Endodermal cell (in vitro differentiated cells): ENCODE results near the gene BPIFB4. TPM values are rescaled to one million over a fixed set of nuclear protein-coding genes. Genes with fewer than 3 reads are reported as not detected.

Experiments
- DNase-seq: peaks from one replicate; pipeline ENCODE4 v3.0.0-alpha.2; 2017
- H3K27ac ChIP-seq: 2 replicates; pipeline ENCODE4 v1.5.1; 2013; ENCODE audit warnings: mild to moderate bottlenecking, low read depth, low read length, moderate library complexity
- H3K27me3 ChIP-seq: 2 replicates; pipeline ENCODE4 v1.6.1; 2013; ENCODE audit warnings: mild to moderate bottlenecking, low read length, moderate library complexity; ENCODE audit not compliant: insufficient read depth, control insufficient read depth, poor library complexity, severe bottlenecking
- H3K36me3 ChIP-seq: 2 replicates; pipeline ENCODE4 v1.7.0; 2013; ENCODE audit warnings: mild to moderate bottlenecking, low read length, moderate library complexity; ENCODE audit not compliant: control insufficient read depth, insufficient read depth
- H3K4me1 ChIP-seq: one replicate; pipeline ENCODE4 v1.7.0; 2013; ENCODE audit warnings: low read length; ENCODE audit not compliant: control insufficient read depth, insufficient read depth
- H3K4me3 ChIP-seq: 2 replicates; pipeline ENCODE4 v1.5.1; 2013; ENCODE audit warnings: mild to moderate bottlenecking, low read length, moderate library complexity
- H3K9ac ChIP-seq: 2 replicates; pipeline ENCODE4 v1.6.1; 2013; ENCODE audit warnings: mild to moderate bottlenecking, low read length, moderate library complexity; ENCODE audit not compliant: poor library complexity, severe bottlenecking; ENCODE audit errors: extremely low read depth
- H3K9me3 ChIP-seq: 2 replicates; pipeline ENCODE4 v1.6.1; 2013; ENCODE audit warnings: mild to moderate bottlenecking, low read length, moderate library complexity; ENCODE audit not compliant: control insufficient read depth
- H3K27ac Mint-ChIP-seq: 2 replicates; pipeline ENCODE4 v1.8.0; 2020; ENCODE audit warnings: mixed read lengths
- H3K27me3 Mint-ChIP-seq: 2 replicates; pipeline ENCODE4 v1.8.0; 2021; ENCODE audit warnings: mild to moderate bottlenecking, mixed read lengths; ENCODE audit not compliant: insufficient read depth
- H3K36me3 Mint-ChIP-seq: 2 replicates; pipeline ENCODE4 v1.8.0; 2020; ENCODE audit warnings: low read depth, mixed read lengths
- H3K4me1 Mint-ChIP-seq: 2 replicates; pipeline ENCODE4 v1.8.0; 2020; ENCODE audit warnings: mixed read lengths
- H3K4me3 Mint-ChIP-seq: 2 replicates; pipeline ENCODE4 v1.8.0; 2020; ENCODE audit warnings: mild to moderate bottlenecking, moderate library complexity, mixed read lengths
- H3K9me3 Mint-ChIP-seq: 2 replicates; pipeline ENCODE4 v1.8.0; 2020; ENCODE audit warnings: mild to moderate bottlenecking, mixed read lengths
- CTCF ChIP-seq: fragments of 200-600 bp; sonication (generic); conservative IDR thresholded peaks from 2 replicates; pipeline ENCODE4 v1.5.0; 2021; ENCODE audit warnings: antibody characterized with exemption, mild to moderate bottlenecking
- WGBS, 2 experiments: methylation state at CpG; one replicate each; pipeline versions ENCODE4 v1.1.5 to v1.1.7; 2013; ENCODE audit warnings: missing lambda C conversion rate in 2 of 2, mixed read lengths in 1 of 2; ENCODE audit not compliant: insufficient coverage in 1 of 2, insufficient read length in 1 of 2; 5-methylcytosine and 5-hydroxymethylcytosine counted together
- total RNA-seq, 2 donors: library from RNA; stranded (reverse); fragmentation: NEBNext Ultra II Directional in 1 of 2; extraction: Animal tissue kit (Norgen Biotek cat#: 25700) in 1 of 2; gene quantifications; 2 replicates in 1 of 2; 3 replicates in 1 of 2; pipeline ENCODE4 v1.2.1, GENCODE V29; 2021

The BPIFB4 gene
- total RNA-seq, 2 donors from 2014 or later = 0.22 TPM; not detected in 1

GRCh38 chr20:33071198-33071597, 8.2 kb upstream of the BPIFB4 start:
- no peak for TF ChIP-seq CTCF
- Histone ChIP-seq H3K9ac (no peak overlapping the region), H3K9me3 (no peaks in the 10 kb centered on the region), H3K4me3 (no peak overlapping the region), H3K27ac (no peak overlapping the region), H3K36me3 (no peaks in the 10 kb centered on the region), H3K4me1 (no peaks in the 10 kb centered on the region), H3K27me3 (no peaks in the 10 kb centered on the region)
- no peak for DNase-seq
- Mint-ChIP-seq H3K36me3 (no peaks in the 10 kb centered on the region), H3K4me1 (peaks cover 2% of the 10 kb centered on the region), H3K4me3 (no peak overlapping the region), H3K9me3 (no peaks in the 10 kb centered on the region), H3K27me3 (peaks cover 2% of the 10 kb centered on the region), H3K27ac (no peak overlapping the region)
- 81 to 83% methylated on average over 4 of the region's 5 CpGs for WGBS, 2 experiments

- Mint-ChIP-seq H3K4me1 (peaks cover 2% of the 10 kb centered on the region), H3K36me3 (no peaks in the 10 kb centered on the region), H3K27ac (no peak overlapping the region), H3K9me3 (no peaks in the 10 kb centered on the region), H3K27me3 (peaks cover 2% of the 10 kb centered on the region), H3K4me3 (no peak overlapping the region)
- H3K27me3 ChIP-seq = no peaks in the 10 kb centered on the region
- H3K9me3 ChIP-seq = no peaks in the 10 kb centered on the region
- no peaks in the 10 kb centered on the region for H3K36me3 ChIP-seq
- no peak for DNase-seq
- WGBS, 2 experiments = 78 to 91% methylated on average over 3 to 4 of the region's 4 CpGs
- H3K4me1 ChIP-seq = no peaks in the 10 kb centered on the region
- H3K4me3 ChIP-seq = no peak overlapping the region
- H3K27ac ChIP-seq = no peak overlapping the region
- TF ChIP-seq CTCF = no peak
- H3K9ac ChIP-seq = no peak overlapping the region
Measured at GRCh38 chr20:33072362-33072761, 7.1 kb upstream of the BPIFB4 start.

DNA sequence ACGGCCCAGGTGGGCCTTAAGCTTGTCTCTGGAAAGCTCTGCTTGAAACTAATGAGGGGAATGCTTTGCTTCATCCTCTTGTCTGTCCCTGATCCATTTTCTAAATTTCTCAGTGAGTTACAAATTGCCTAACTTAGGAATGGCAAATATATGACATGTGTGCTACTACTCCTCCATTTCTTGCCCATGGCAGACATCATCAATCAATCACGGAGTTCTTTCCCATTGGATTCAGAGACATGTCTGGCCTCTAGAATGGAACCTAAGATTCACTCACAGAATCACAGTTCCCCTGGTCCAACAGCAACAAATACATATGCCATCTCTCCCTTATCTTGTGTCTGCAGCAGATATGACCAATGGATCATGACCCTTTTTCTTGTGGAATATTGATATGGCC, 6.6 kb upstream of the BPIFB4 start:
- no peak overlapping the region for H3K27ac Mint-ChIP-seq
- no peak overlapping the region for H3K9ac ChIP-seq
- no peaks in the 10 kb centered on the region for H3K9me3 Mint-ChIP-seq
- H3K27ac ChIP-seq = no peak overlapping the region
- no peaks in the 10 kb centered on the region for H3K36me3 Mint-ChIP-seq
- TF ChIP-seq CTCF = no peak
- peaks cover 2% of the 10 kb centered on the region for H3K27me3 Mint-ChIP-seq
- H3K27me3 ChIP-seq = no peaks in the 10 kb centered on the region
- DNase-seq = no peak
- H3K4me3 ChIP-seq = no peak overlapping the region
- H3K4me1 Mint-ChIP-seq = peaks cover 2% of the 10 kb centered on the region
- H3K4me3 Mint-ChIP-seq = no peak overlapping the region
- H3K9me3 ChIP-seq = no peaks in the 10 kb centered on the region
- H3K36me3 ChIP-seq = no peaks in the 10 kb centered on the region
- no peaks in the 10 kb centered on the region for H3K4me1 ChIP-seq
- 95 to 96% methylated on average over 2 of the region's 2 CpGs for WGBS, 2 experiments
